HUDEP-2 (cell line): ENCODE measurements around the gene PPM1H.
"Not testable (repeated sequence)": the region's sequence is repeated elsewhere in the genome, so short reads cannot be mapped to it uniquely, and the experiment has no call there.

ENCODE experiments used
- DNase-seq, 76 experiments: peaks; one replicate each; lab custom pipeline; 2025; ENCODE audit not compliant: unreplicated experiment in 76 of 76; lab: John Stamatoyannopoulos, UW

The PPM1H gene

DNA sequence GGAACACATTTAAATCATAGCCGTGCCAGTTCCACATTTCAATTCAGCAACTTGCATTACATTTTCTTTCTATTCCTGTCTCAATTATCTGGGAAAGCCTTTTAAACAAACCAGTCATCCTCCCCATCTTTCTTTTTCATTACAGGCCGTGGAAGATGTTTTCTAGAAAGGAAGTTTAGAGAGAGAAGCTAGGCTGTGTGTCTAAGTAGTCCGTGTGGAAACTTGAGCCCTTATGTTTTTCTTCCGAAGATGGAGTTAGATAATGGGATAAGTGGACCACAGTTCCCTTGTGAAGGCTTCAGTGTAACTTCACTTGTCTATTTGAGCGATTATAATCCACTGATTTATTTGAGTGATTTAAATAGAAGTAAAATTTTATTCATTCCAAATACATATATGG lies 12.4 kb upstream of the PPM1H start:
- no peak for DNase-seq

DNA sequence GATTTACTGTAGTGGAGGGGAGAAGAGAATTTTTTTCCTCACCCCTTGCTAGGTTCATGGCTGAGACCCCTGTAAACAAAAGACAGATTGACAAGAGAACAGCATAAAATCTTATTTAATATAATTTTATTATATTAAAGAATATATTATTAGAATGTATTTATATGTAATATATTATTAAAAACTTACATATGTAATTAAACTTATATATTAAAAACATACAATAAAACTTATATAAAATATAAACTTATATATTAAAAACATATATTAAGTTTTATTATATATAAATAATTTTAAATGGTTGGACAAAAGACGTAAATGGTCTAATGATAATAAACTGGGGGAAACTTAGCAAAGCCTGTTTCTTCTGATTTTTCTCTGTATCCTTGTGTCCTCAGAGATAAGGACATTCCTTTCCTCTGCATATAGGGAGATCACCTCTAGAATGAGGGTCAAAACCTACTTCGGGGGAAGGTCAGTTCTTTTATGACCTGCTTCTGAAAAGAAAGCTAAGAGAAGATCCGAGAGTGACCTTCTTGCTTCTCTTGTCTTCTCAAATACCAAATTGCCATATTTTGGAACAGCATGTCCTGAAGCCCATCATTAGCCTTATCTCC lies 8.9 kb upstream of the PPM1H start:
- no peak for DNase-seq

DNA sequence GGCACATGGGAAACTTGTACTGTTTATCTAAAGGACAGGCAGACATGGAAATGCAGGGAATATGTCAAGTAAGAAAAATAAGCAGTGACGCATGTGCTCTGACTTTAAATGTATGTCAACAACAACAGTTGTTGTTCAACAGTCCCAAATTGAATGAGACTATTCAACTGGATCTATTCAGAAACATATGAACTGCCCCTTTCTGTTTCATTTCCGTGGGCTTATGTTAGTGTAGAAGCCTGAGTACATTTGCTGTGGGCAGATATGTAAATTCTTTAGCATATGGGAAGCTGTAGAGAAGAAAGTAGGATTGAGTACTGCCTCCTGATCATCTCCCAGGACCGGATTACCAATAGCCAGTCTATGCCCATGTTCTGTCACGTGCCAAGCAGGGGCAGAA lies 7.4 kb upstream of the PPM1H start:
- DNase-seq = not testable (repeated sequence)

DNA sequence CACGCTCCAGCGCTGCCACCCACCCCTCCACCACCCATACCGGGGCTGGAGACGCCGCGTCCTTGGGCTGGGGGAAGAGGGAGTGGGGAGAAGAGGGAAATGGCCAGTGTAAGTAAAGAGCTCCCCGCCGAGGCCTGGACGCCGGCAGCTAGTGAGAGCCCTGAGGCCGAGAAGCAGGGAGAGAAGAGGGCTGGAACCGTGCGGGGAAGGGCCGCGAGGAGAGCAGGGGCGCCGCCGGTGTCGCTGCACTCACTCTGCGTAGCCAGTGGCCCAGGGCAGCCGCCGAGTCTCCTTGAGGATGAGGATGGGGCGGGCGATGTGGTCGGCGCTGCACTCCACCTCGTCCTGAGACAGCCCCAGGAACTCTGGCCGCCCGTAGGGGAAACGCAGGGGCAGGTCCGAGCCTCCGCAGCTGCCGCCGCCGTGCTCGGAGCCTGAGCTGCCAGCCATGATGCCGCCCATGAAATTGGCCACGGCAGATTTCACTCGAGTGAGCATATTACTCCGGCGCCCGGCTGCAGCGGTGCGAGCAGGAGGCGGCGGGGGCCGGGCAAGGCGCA lies 631 bp downstream of the PPM1H start:
- DNase-seq = peak in 28 of 76 experiments; percentile 6 to 60 (median 28)

DNA sequence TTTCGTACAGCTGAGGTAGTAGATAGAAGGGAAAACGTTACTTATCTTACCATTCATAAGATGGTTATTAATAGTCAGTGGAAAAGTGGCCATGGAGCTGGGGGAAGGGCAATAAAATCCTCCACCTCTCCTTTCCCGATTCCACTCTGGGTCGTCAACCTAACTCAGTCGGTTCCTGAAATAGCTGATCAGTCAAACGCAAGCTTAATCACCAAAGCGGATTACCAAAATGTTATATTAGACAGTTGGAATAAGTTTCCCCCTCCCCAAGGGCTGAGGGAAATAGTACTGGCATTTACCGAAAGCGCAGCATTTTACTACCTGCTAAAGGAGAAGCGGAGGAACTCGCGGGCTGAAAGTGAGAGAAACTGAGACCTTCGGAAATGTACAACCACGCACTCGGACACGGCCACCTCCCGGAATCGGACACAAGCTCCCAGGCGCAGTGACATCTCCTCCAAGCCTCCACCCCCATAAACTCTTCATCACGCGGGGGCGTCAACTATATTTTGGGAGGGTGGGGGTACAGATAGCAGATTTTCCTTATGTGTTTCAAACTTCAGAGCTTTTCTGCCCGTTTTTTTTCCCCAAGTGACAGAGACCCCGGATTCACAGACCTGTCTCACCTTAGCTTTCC lies 1.2 kb downstream of the PPM1H start:
- DNase-seq = peak in 12 of 76 experiments; percentile 2 to 38 (median 11)

DNA sequence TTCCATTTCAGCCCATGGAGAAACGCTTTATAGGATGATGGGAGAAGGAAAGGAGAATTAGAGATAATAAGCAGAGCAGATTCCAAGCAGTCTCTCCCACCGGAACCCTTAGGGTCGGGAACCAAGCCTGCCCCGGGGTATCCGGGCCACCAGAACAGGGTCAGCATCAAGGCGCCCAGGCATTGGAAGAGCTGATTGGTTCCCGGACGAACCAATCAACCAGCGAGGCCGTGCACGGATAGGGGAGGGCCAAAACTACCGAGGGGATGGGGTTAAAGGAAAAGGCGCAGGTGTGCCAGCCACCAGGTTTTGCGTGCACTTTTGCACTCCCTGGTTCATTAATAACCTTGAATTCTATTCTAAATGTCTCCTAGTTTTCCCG lies 1.7 kb downstream of the PPM1H start:
- DNase-seq = peak in 38 of 76 experiments; percentile 5 to 61 (median 22)

DNA sequence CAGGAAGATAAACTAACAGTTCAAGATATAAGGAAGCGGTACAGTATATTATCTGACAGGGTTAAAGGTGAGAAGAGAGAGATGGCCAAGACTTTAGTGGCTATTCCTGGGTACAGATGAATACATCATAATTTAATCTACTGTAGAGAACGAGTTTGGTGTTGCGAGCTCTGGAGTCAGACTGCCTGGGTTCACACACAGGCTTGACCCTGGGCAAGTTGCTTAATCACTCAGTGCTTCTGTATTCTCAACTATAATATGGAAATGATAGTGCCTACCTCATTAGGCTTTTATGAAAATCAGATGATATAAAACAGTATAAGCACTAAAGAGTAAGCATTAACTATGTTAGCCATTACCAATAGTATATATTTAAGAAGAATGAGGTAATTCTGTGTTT lies 3.5 kb downstream of the PPM1H start:
- DNase-seq = no peak

DNA sequence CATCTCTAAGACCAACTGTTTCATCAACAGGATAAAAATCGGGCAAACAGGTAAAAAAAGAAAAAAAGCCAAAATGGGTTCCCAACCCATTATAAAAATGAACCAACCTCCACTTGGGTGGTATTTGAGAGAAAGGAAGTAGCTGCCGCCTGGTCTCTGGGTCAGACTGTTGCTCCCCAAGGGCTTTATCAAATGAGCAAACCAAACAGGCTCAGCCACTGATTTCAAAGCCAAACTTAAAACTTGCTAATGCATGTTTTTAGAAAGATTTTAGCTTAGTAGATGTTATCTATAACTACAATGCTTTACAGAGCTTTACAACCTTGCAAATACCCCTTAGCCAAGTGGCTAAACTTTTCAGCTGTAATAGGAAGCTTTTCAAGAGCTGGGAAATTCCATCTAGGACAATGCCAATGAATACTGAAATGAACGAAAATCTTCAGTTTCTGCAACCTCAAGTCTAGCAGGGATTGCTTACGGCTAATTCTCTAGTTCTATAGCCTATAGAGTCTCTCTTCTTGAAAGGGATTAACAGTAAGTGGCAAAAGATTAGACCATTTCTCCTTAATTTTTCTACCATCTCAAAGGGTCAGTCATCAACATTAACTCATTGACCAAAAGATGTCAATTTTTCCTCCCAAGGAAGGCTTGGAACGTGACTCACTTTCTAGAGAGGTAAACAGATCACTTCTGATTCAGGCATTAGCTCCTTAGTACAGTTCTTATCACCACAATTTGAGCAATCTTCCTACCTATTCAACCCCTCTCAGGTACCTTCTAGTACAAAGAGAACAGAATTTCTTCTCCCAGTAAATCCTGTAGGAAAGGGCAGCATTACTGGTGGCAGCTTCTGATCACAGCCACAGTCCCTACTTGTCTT lies 4.2 kb downstream of the PPM1H start:
- no peak for DNase-seq

DNA sequence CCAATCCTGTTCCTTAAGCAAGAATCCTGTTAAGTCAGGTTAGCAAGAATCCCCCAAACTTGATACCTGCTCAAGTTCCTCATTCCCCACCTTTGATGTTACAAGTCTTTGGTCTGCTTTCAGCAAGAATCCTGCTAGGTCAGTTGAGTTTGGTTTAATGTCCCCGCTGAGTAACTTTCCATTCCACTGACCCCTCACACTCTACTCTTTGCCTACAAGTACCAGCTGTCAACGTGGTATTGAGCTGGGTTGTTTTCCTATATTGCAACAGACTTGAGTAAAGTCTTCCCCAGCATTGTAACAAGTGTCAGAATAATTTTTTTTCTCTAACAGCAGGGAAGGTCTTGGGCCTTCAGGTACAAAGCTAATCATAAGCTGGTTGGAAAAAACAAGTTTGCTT lies 6.3 kb downstream of the PPM1H start:
- no peak for DNase-seq

DNA sequence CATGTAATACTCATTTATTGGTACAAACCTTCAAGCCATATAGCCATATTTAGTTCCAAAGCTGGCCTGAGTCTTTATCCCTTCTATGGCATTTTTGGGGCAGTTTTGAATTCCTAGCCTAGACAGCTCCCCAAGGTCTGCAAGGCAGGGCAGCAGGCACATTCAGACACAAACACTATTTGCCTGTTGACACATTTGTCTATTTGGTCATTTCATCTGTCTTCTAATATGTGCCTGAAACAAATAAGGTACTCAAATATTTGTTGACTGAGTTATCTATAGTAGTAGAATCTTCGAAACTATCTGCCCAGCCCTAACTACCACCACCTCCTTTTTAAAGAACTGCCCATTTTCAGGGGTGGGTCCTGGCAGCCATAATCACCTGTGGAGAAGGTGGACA lies 9.3 kb downstream of the PPM1H start:
- no peak for DNase-seq

DNA sequence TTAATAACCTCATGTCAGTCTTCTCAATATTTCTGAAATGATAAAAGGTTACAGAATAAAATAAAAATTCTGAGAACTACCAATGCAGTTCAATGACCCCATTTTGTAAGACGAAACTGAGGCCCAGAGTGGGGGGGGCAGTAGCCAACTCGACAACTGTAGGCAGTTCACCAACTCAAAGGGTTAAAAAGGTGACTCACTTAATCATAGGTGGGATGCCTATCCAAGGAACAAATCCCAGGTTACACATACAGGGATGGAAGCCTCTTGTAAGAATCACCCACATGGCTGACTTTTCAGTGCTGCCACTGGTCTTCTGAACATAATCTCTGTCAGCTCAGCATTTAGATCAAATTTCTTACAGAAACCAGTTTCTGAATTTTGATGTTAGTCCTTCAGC lies 10.9 kb downstream of the PPM1H start:
- DNase-seq = no peak

DNA sequence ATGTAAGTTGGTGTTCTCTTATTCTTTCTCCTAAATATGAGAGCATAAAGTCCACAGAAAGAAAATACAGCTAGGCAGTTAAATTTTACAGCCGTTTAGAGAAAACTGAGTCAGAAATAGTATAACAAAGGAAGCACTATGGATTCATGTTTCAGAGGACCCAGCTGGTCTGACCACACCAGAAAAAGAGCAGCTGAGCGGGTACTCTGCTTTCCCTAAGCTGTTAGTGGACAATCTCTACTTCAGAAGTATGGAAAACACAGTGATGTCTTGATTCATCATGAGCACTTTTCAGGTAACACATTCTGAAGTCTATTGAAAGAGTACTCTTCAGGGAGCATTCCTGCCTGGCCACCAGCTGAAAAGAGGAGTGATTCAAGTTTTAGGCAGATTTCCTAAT lies 12.4 kb downstream of the PPM1H start:
- no peak for DNase-seq

DNA sequence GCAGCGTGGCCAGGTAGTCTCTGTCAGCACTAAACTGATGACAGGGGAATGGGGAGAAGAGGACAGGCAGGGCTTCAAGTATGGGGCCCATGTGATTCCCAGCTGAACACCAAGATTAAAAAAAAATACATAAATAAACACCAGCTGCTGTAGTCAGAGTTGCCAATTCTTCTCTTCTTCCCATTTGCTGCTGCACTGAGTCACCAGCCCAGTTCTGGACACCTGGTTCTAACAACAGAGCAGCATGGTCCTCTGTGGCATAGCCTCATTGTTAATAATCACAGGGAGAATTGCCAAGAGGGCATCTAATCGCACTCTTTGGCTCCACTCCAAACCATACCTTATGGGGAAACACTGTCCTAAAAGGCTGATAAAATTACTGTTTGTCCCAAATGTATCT lies 15.1 kb downstream of the PPM1H start:
- DNase-seq = peak in 38 of 76 experiments; percentile 6 to 71 (median 33)

DNA sequence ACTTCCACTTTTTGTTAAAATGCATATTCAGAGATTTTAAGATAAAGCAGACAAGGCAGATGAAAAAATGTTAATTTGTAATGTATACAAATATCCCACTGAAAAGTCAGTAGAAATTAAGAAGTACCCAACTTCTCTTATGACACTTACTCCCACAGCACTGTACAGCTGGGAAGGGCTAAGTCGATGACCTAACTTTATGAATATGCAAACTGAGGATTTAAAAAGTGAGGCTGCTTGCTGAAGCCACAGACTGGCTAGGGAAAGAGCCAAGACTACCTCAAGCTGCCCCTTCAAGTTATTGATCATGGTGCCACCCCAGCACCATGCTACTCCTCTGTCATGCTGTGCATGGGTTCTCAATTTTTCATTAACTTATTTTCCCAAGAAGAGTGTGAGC lies 17.0 kb downstream of the PPM1H start:
- DNase-seq = no peak

DNA sequence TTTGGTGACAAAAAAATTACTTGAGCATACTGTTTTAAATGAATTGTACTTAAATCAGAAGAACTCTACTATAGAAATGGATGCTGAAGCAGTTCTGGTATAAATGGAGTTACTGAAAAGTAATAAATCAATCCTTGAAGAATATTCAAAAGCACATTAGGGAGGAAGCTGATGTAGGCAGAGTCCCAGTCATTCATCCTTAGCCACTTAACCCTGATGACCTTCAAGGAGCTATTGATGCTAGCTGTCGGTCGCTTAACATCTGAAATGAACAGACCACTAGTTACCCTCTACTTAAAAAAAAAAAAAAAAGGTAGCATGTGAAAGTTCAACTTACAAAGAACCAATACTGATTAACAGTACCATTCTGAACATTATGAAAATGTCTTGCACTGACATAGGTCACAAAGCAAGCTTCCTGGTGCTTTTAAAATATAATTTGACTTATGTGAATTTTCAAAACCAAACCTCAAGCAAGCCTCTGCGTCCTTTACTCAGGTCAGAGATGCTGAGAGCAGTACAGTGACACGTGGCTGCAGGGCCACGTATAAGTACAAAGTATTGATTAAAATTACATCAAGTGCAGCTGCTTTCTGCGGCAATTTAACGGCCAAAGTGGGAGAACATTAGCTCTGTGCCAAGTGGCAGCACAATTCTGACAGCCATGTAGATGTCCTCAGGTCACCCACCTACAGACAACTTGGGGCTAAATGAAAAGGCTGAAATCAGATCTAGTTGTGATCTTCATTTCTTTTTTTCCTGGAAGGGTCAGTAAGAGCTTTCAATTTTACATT lies 18.1 kb downstream of the PPM1H start:
- no peak for DNase-seq

DNA sequence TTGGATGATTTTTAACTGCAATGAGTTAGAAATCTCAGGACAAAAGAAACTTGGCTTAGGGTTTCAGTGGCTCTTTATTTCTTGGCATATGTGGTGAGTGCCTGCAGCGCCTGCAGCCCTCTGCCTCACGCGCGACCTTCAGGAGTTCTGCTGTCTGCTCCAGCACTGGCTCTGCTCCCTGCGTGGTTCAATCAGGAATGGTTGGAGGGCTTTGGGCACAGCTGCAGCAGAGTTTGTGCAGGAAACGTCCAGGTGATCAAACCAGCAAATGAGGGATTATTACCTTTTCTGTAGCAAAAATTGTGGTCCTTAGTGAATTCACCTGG lies 19.8 kb downstream of the PPM1H start:
- no peak for DNase-seq

DNA sequence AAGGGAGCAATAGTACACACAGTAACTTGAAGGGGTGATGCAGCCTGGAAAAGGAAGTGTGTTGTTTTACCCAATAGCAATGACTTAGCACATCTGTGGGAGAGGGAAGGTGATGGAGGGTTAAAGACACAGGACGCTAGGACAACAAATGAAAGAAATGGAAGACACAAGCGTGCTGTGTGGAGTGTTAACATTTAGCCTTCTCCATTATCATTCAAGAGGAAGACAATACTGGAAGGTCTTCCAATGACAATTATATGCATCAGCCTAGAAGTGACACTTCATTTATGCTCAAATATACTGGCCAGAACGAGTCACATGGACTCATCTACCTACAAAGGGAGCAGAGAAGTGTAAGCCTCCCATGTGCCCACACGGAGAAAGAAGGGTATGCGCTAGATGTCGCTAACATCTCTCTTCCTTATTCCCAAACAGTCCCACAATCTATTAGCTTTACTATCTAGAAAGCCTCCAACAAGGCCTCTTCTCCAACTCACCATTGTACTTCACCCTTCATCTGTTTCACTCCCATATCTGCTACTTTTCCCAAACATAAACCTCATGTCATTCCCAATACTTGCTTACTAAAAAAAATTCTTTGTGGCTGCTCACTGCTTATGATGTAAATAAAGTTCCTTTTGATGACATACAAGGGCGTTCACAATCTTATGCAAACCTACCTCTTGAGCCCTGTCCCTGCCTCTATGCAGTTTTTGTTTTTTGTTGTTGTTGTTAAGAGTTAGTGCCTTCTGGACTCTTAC lies 20.3 kb downstream of the PPM1H start:
- DNase-seq = no peak

DNA sequence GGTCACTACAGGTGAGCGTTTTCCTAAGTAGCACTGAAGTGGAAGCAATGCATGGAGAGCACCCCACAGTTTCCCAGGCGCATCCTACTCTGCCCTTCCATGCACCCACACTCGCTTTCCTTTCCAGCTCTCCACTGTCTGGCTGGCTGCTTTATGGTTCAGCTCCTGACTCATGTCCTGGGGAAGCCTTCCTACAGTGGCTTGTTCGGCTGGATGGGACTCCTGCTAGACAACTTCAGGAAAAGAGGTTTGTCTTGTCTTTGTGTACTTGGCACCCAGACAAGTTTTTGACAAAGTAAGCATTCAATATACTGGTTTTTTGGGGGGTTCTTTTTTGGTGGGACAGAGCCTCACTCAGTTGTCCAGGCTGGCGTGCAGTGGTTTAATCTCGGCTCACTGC lies 21.6 kb downstream of the PPM1H start:
- DNase-seq = no peak

DNA sequence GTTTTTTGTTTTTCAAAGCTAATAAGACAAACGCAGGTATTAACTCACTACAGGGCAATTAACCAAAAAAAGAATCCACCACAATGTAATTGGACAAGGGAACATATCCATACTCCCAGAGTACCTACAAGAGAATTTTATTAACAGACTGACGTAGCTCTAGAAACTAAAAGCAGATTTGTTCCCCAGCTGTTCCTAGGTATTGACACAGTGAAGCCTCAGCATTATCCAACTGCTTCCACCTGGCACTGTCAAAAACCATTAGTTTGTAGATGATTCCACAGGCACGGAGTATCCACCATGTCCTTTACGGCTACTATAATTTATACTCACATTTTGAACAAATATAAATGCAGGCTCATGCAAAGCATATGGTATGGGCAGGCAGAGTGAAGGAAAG lies 22.3 kb downstream of the PPM1H start:
- no peak for DNase-seq

DNA sequence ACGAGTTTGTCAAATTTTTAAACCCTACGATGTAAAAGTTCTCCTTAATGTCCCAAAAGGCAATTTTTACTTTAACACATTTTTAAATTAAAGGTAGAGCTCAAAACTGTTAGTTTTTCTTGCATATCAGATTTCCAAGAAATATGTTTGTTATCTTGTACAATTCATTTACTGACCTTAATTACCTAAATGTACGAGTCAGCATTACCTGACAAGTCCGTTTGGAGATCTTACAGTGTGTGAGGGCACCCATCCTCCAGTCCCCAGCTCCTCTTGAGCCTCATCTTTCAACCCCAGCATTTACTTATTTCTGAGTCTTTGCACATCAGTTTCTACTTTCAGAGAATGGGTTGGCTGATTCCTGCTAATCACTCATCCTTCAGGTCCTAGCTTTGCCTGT lies 23.7 kb downstream of the PPM1H start:
- DNase-seq = peak in 1 of 76 experiments; percentile 12
